Mesendoderm (in vitro differentiated cells): ENCODE data around the gene ATAD2B.

Experiments used
- DNase-seq: peaks from one replicate; pipeline ENCODE4 v3.0.0; 2013
- H2AK5ac ChIP-seq: 2 replicates; pipeline ENCODE4 v1.6.1; 2013; ENCODE audit warnings: low read length, inconsistent platforms
- H2BK120ac ChIP-seq: 2 replicates; pipeline ENCODE4 v1.6.1; 2013; ENCODE audit warnings: low read depth, mild to moderate bottlenecking, low read length, moderate library complexity, mixed read lengths
- H2BK15ac ChIP-seq: replicated peaks from 2 replicates; pipeline ENCODE4 v1.6.1; 2013; ENCODE audit warnings: low read depth, mild to moderate bottlenecking, moderate library complexity
- H2BK5ac ChIP-seq: 2 replicates; pipeline ENCODE4 v1.6.1; 2013; ENCODE audit warnings: low read length, inconsistent platforms
- H3K18ac ChIP-seq: 2 replicates; pipeline ENCODE4 v1.6.1; 2013; ENCODE audit warnings: mild to moderate bottlenecking, low read length, mixed read lengths
- H3K23ac ChIP-seq: one replicate; pipeline ENCODE4 v1.6.1; 2013; ENCODE audit warnings: low read length
- H3K27ac ChIP-seq: 2 replicates; pipeline ENCODE4 v1.5.1; 2013; ENCODE audit warnings: low read depth, mild to moderate bottlenecking, inconsistent platforms, low read length, moderate library complexity
- H3K27me3 ChIP-seq: 2 replicates; pipeline ENCODE4 v1.6.1; 2013; ENCODE audit warnings: low read length, control low read depth, mild to moderate bottlenecking, inconsistent platforms; ENCODE audit not compliant: insufficient read depth, poor library complexity
- H3K36me3 ChIP-seq: 2 replicates; pipeline ENCODE4 v1.6.1; 2013; ENCODE audit warnings: low read length, inconsistent platforms; ENCODE audit not compliant: control insufficient read depth, insufficient read depth
- H3K4ac ChIP-seq: one replicate; pipeline ENCODE4 v1.6.1; 2013; ENCODE audit warnings: low read depth, mild to moderate bottlenecking, low read length, moderate library complexity
- H3K4me1 ChIP-seq: 2 replicates; pipeline ENCODE4 v1.6.1; 2013; ENCODE audit warnings: low read depth, low read length, inconsistent platforms; ENCODE audit not compliant: control insufficient read depth
- H3K4me2 ChIP-seq: 2 replicates; pipeline ENCODE4 v1.6.1; 2013; ENCODE audit warnings: low read length
- H3K4me3 ChIP-seq: 2 replicates; pipeline ENCODE4 v1.5.1; 2013; ENCODE audit warnings: mild to moderate bottlenecking, low read length
- H3K56ac ChIP-seq: one replicate; pipeline ENCODE4 v1.6.1; 2013; ENCODE audit warnings: low read length
- H3K79me1 ChIP-seq: 2 replicates; pipeline ENCODE4 v1.6.1; 2013; ENCODE audit warnings: low read length, inconsistent platforms
- H3K79me2 ChIP-seq: 2 replicates; pipeline ENCODE4 v1.6.1; 2013; ENCODE audit warnings: mild to moderate bottlenecking, low read length; ENCODE audit not compliant: control insufficient read depth, insufficient read depth
- H3K9ac ChIP-seq: 2 replicates; pipeline ENCODE4 v1.6.1; 2013; ENCODE audit warnings: low read length, inconsistent platforms
- H4K5ac ChIP-seq: one replicate; pipeline ENCODE4 v1.6.1; 2013; ENCODE audit warnings: low read length
- H4K8ac ChIP-seq: one replicate; pipeline ENCODE4 v1.6.1; 2013; ENCODE audit warnings: low read depth, mild to moderate bottlenecking, control low read depth, low read length, moderate library complexity
- WGBS: extraction: QIAGEN DNeasy Blood & Tissue Kit; methylation state at CpG from one replicate; pipeline ENCODE4 v1.1.7; 2013; ENCODE audit warnings: low lambda C conversion rate, missing lambda C conversion rate; ENCODE audit not compliant: insufficient coverage; ENCODE audit errors: extremely low coverage; 5-methylcytosine and 5-hydroxymethylcytosine counted together

ATAD2B gene

DNA sequence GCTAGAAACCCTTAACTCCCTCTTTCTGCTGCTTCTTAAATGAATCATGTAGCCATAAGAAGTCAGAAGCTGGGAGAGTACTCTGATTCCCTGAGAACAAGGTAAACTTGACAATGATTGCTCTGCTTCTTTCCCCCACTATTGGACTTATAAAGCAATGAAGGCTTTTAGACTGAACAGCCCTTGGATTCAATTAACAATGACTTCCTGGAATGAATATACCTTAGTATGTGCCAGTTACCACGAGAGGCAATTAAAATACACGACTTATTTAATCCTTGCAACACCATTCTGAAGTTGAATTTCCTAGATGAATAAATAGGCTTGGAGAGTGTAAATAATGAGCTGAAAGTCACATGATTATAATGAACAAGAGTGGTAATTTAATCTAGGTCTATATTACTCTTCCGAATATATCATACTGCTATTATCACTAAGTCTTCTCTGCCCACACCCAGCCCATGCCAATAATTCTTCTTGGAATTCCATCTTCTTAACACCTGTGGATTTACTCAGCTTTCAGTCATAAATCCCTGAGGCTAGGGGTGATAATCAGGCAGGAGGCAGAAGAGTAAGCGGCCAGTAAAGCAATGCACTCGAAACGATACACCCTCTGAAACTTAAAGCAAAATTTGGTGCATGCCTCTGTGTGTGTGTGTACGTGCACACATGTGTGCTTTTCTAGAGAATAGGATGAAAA is 170.2 kb downstream of the ATAD2B start:
- Histone ChIP-seq H4K8ac (no peak overlapping the region), H3K56ac (no peak overlapping the region), H2BK15ac (no peak overlapping the region), H3K23ac (no peak overlapping the region), H3K79me2 (no peaks in the 10 kb centered on the region), H3K18ac (no peak overlapping the region), H3K4ac (no peak overlapping the region), H3K4me1 (peaks cover 4% of the 10 kb centered on the region), H2BK120ac (no peak overlapping the region), H3K27ac (no peak overlapping the region), H3K4me3 (no peak overlapping the region), H3K79me1 (no peaks in the 10 kb centered on the region), H3K36me3 (no peaks in the 10 kb centered on the region), H2BK5ac (no peak overlapping the region), H3K4me2 (no peak overlapping the region), H4K5ac (no peak overlapping the region), H3K27me3 (no peaks in the 10 kb centered on the region), H2AK5ac (no peak overlapping the region), H3K9ac (no peak overlapping the region)
- no CpG with 5 or more reads among the region's 7 CpGs for WGBS
- DNase-seq: no peak

GRCh38 chr2:23754970-23755369 is 172.0 kb downstream of the ATAD2B start:
- Histone ChIP-seq H3K4me1 (peaks cover 8% of the 10 kb centered on the region), H2BK5ac (no peak overlapping the region), H3K36me3 (no peaks in the 10 kb centered on the region), H4K5ac (no peak overlapping the region), H3K79me1 (no peaks in the 10 kb centered on the region), H3K9ac (no peak overlapping the region), H3K4ac (no peak overlapping the region), H2AK5ac (no peak overlapping the region), H2BK15ac (no peak overlapping the region), H3K27ac (no peak overlapping the region), H3K4me3 (no peak overlapping the region), H3K27me3 (no peaks in the 10 kb centered on the region), H3K79me2 (no peaks in the 10 kb centered on the region), H3K18ac (no peak overlapping the region), H3K23ac (no peak overlapping the region), H4K8ac (no peak overlapping the region), H3K4me2 (no peak overlapping the region), H3K56ac (no peak overlapping the region), H2BK120ac (no peak overlapping the region)
- DNase-seq: peak; percentile 18

DNA sequence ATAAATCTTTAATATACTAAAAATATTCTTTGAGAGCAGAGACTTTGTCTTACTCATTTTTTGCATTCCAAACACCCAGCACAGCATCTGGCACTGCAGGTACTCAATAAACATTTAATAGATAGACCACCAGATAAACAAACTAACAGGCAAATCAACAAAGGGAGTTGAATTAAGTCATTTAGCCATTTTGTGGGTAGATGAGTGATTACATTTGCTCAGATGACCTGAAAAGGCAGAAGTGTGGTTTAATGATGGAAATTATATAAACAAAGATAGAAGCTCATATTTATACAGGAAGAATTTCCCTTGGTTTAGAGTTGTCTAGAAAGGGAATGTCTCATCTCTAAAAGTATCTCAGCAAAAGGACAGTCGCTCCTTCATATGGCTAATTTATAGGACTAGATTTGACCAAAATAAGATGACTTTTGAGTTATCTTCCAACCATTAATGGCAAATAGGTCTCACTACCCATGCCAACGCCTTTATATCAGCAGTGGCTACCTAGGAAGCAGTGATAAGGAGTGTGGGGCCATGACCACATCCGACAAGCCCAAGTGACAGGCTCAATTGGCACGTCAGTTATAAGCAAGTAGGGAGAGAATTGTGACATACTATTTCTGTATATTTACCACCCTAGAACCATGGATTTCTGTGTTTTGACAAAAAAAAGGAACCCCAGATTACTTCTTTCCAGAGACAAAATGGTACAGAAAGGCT is 173.5 kb downstream of the ATAD2B start:
- DNase-seq: peak; percentile 60
- no peaks in the 10 kb centered on the region for H3K36me3 ChIP-seq
- no CpG with 5 or more reads among the region's 4 CpGs for WGBS

GRCh38 chr2:23751747-23752265 is 175.1 kb downstream of the ATAD2B start:
- H3K18ac ChIP-seq: peak overlapping the region; percentile 90
- H3K9ac ChIP-seq: no peak overlapping the region
- H2BK15ac ChIP-seq: no peak overlapping the region
- peaks cover 8% of the 10 kb centered on the region for H3K4me1 ChIP-seq
- no peak overlapping the region for H2BK5ac ChIP-seq
- no peak overlapping the region for H3K4me2 ChIP-seq
- H3K36me3 ChIP-seq: no peaks in the 10 kb centered on the region
- H3K4ac ChIP-seq: no peak overlapping the region
- no peak overlapping the region for H4K8ac ChIP-seq
- no peak overlapping the region for H3K23ac ChIP-seq
- H3K56ac ChIP-seq: no peak overlapping the region
- no peaks in the 10 kb centered on the region for H3K79me2 ChIP-seq
- peak; percentile 6 for DNase-seq
- H4K5ac ChIP-seq: no peak overlapping the region
- H3K79me1 ChIP-seq: no peaks in the 10 kb centered on the region
- H3K4me3 ChIP-seq: no peak overlapping the region
- no peak overlapping the region for H2BK120ac ChIP-seq
- WGBS: no CpG with 5 or more reads among the region's 2 CpGs
- peak overlapping the region; percentile 44 for H3K27ac ChIP-seq
- no peaks in the 10 kb centered on the region for H3K27me3 ChIP-seq
- no peak overlapping the region for H2AK5ac ChIP-seq

More for the DNA sequence above, 173.5 kb downstream of the ATAD2B start:
- Histone ChIP-seq H2BK120ac (no peak overlapping the region), H3K18ac (no peak overlapping the region), H2AK5ac (no peak overlapping the region), H3K4me3 (no peak overlapping the region), H3K56ac (no peak overlapping the region), H3K4ac (no peak overlapping the region), H2BK5ac (no peak overlapping the region), H3K4me1 (peaks cover 8% of the 10 kb centered on the region), H3K23ac (no peak overlapping the region), H3K9ac (no peak overlapping the region), H2BK15ac (no peak overlapping the region), H3K79me2 (no peaks in the 10 kb centered on the region), H3K4me2 (no peak overlapping the region), H4K8ac (no peak overlapping the region), H4K5ac (no peak overlapping the region), H3K79me1 (no peaks in the 10 kb centered on the region), H3K27ac (no peak overlapping the region), H3K27me3 (no peaks in the 10 kb centered on the region)

DNA sequence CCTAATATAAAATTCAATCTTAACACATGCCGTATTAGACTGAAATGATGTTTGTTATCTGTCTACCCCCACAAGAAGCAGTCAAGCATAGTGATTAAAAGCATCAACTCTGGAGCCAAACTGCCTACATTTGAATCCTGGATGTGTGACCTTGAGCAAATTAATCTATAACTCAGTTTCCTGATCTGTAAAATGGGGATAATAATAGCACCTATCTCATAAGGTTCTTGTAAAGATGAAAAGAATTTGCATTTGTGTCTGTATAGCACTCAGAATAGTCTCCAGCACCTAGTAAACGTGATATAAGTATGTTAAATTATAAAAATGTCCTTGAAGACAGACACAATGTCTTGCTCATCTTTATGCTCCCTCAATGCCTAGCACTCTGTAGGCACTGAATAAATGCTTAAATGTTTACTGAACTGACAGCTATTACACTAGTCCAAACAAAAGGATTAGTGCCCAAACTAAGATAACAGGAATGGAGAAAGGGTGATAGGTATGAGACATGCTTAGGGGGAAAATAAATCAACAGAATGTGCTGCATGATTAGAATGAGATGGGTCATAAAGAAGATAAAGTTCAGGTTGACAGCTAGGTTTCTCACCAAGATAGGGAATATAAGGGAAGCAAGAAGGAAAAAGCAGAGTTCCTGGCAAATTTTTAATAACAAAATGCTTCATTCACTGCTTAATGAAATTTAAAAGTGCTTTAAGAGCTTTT is 180.6 kb downstream of the ATAD2B start:
- Histone ChIP-seq H2BK15ac (no peak overlapping the region), H3K4me2 (no peak overlapping the region), H4K5ac (no peak overlapping the region), H3K27ac (no peak overlapping the region), H2BK120ac (no peak overlapping the region), H3K56ac (no peak overlapping the region), H3K18ac (no peak overlapping the region), H3K9ac (no peak overlapping the region), H3K79me1 (no peaks in the 10 kb centered on the region), H3K27me3 (no peaks in the 10 kb centered on the region), H3K36me3 (no peaks in the 10 kb centered on the region), H3K4ac (no peak overlapping the region), H3K79me2 (no peaks in the 10 kb centered on the region), H2AK5ac (no peak overlapping the region), H3K4me1 (no peaks in the 10 kb centered on the region), H3K4me3 (no peak overlapping the region), H3K23ac (no peak overlapping the region), H4K8ac (no peak overlapping the region), H2BK5ac (no peak overlapping the region)
- no CpG with 5 or more reads among the region's 2 CpGs for WGBS
- DNase-seq: no peak
